Ovary (tissue), 3 donors: ENCODE measurements around the gene ZNF528.

ENCODE experiments used
- EP300 ChIP-seq: sonication (generic); formaldehyde crosslinking; IDR thresholded peaks from one replicate; pipeline ENCODE4 v1.6.1; 2017; ENCODE audit warnings: antibody characterized with exemption
- POLR2A ChIP-seq: fragments of 450-650 bp; IDR thresholded peaks from one replicate; pipeline ENCODE4 v1.6.1; 2017; ENCODE audit warnings: antibody characterized with exemption, mild to moderate bottlenecking, moderate library complexity
- TF ChIP-seq, protein P1 (sequence below), 3 donors: fragments of 450-650 bp in 2 of 3; fragments of 200-600 bp in 1 of 3; IDR thresholded peaks; one replicate each; pipeline versions ENCODE4 v1.5.1 to v1.8.0; 2016 to 2022; ENCODE audit warnings: antibody characterized with exemption in 3 of 3, mild to moderate bottlenecking in 1 of 3
- donor health status: DM: no; HTN: no; CAD: no.

DNA sequence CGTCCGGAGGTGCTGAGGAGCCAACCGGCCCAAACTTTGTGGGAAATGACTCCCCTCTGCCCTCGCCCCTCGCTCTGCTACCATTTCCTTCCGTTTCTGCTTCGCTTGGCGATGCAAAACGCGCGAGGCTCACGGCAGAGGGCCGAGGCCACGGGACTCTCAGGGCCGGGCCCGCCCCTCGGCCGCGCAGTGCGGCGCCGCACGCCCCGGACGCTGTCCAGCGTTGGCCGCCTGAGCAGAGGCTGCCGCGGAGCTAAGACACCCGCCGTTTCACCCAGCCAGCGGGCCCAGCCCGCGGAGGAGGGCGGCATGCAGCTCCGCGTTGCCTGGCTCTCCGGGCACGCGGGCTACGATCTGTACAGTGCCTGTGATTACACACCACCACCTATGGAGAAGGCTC, 53.6 kb downstream of the ZNF528 start:
- TF ChIP-seq, protein P1, sequence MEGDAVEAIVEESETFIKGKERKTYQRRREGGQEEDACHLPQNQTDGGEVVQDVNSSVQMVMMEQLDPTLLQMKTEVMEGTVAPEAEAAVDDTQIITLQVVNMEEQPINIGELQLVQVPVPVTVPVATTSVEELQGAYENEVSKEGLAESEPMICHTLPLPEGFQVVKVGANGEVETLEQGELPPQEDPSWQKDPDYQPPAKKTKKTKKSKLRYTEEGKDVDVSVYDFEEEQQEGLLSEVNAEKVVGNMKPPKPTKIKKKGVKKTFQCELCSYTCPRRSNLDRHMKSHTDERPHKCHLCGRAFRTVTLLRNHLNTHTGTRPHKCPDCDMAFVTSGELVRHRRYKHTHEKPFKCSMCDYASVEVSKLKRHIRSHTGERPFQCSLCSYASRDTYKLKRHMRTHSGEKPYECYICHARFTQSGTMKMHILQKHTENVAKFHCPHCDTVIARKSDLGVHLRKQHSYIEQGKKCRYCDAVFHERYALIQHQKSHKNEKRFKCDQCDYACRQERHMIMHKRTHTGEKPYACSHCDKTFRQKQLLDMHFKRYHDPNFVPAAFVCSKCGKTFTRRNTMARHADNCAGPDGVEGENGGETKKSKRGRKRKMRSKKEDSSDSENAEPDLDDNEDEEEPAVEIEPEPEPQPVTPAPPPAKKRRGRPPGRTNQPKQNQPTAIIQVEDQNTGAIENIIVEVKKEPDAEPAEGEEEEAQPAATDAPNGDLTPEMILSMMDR (IDR thresholded peaks at IDR 0.05), result no peak
- TF ChIP-seq POLR2A (no peak), EP300 (no peak)
